Endothelial cell of umbilical vein (primary cell): Measurements from ENCODE around the gene UBE2F.

Experiments
- EZH2 ChIP-seq: IDR thresholded peaks from 2 replicates; pipeline ENCODE4 v1.6.1; 2012; ENCODE audit warnings: borderline replicate concordance, low read depth, mild to moderate bottlenecking, moderate library complexity, low read length, inconsistent platforms; ENCODE audit not compliant: severe bottlenecking
- FOS ChIP-seq: IDR thresholded peaks from 2 replicates; pipeline ENCODE4 v1.6.1; 2011; ENCODE audit warnings: mild to moderate bottlenecking, low read length, moderate library complexity, borderline replicate concordance; ENCODE audit not compliant: insufficient read depth
- MYC ChIP-seq: IDR thresholded peaks from one replicate; pipeline ENCODE4 v1.6.1; 2011; ENCODE audit warnings: mild to moderate bottlenecking, low read depth, low read length
- POLR2A ChIP-seq: IDR thresholded peaks from 2 replicates; pipeline ENCODE4 v1.6.1; 2012; ENCODE audit warnings: low read depth, mild to moderate bottlenecking, control low read depth, low read length
- POLR2AphosphoS5 ChIP-seq: IDR thresholded peaks from 2 replicates; pipeline ENCODE4 v1.6.1; 2012; ENCODE audit warnings: low read depth, mild to moderate bottlenecking, control low read depth, low read length, moderate library complexity; ENCODE audit not compliant: insufficient read depth
- TF ChIP-seq, protein P1 (sequence below), 2 donors: IDR thresholded peaks; 1 replicate in 1 of 2; 2 replicates in 1 of 2; pipeline ENCODE4 v1.5.1; 2011; ENCODE audit warnings: low read length in 2 of 2, mild to moderate bottlenecking in 2 of 2, moderate library complexity in 2 of 2, control low read depth in 1 of 2, inconsistent platforms in 1 of 2, low read depth in 1 of 2; ENCODE audit not compliant: insufficient read depth in 1 of 2; ENCODE audit errors: extremely low read depth in 1 of 2
- TF ChIP-seq, protein P2 (sequence below): IDR thresholded peaks from 2 replicates; pipeline ENCODE4 v1.6.1; 2011; ENCODE audit not compliant: insufficient read depth, insufficient read length

DNA sequence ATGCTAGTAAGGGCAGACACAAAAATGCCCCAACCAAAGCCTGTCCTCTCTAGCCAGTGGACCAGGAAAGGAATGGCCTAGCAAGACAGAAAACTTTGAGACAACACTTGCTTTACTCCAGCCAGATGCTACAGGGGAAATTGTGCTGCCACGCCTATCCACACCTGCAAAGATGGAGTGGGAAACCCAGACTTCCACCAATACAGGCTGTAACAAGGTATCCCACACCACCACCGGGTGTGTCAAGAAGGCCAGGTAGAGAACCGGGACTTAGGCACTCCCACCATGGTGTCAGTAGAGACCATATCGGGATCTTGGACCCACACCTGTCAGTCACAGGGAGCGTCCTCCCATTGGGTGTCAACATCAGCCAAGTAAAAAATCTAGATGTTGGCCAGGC, 117.1 kb downstream of the UBE2F start:
- TF ChIP-seq, protein P1, sequence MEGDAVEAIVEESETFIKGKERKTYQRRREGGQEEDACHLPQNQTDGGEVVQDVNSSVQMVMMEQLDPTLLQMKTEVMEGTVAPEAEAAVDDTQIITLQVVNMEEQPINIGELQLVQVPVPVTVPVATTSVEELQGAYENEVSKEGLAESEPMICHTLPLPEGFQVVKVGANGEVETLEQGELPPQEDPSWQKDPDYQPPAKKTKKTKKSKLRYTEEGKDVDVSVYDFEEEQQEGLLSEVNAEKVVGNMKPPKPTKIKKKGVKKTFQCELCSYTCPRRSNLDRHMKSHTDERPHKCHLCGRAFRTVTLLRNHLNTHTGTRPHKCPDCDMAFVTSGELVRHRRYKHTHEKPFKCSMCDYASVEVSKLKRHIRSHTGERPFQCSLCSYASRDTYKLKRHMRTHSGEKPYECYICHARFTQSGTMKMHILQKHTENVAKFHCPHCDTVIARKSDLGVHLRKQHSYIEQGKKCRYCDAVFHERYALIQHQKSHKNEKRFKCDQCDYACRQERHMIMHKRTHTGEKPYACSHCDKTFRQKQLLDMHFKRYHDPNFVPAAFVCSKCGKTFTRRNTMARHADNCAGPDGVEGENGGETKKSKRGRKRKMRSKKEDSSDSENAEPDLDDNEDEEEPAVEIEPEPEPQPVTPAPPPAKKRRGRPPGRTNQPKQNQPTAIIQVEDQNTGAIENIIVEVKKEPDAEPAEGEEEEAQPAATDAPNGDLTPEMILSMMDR (IDR thresholded peaks at IDR 0.05; ENCODE audit: extremely low read depth in 1 of 2, insufficient read depth in 1 of 2, low read depth in 1 of 2, low read length in 2 of 2): no peak
- TF ChIP-seq POLR2AphosphoS5 (no peak), POLR2A (no peak), MYC (no peak), FOS (no peak), EZH2 (no peak)
- TF ChIP-seq, protein P2, sequence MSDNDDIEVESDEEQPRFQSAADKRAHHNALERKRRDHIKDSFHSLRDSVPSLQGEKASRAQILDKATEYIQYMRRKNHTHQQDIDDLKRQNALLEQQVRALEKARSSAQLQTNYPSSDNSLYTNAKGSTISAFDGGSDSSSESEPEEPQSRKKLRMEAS: no peak
